Astrocyte of the cerebellum (primary cell): ENCODE results near the gene RUNX2.

Experiments
- DNase-seq: peaks from one replicate; pipeline ENCODE4 v3.0.0-alpha.2; 2011; ENCODE audit warnings: low read depth
- H3K4me3 ChIP-seq: 2 replicates; pipeline ENCODE4 v1.5.1; 2011; ENCODE audit warnings: mild to moderate bottlenecking, low read depth, low read length, moderate library complexity
- CTCF ChIP-seq: IDR thresholded peaks from 2 replicates; pipeline ENCODE4 v1.5.1; 2012; ENCODE audit warnings: low read length, low read depth, moderate library complexity, mild to moderate bottlenecking; ENCODE audit errors: missing control alignments
- in situ Hi-C: cut with HindIII; loops from 2 replicates; pipeline ENCODE4 v1.10.0; 2017; ENCODE audit warnings: low sequenced_read_pairs

The RUNX2 gene

GRCh38 chr6:45647341-45648261, 319.5 kb downstream of the RUNX2 start:
- no peak overlapping the region for H3K4me3 ChIP-seq
- in situ Hi-C loops = no loop called here
- DNase-seq = no peak
- no peak for TF ChIP-seq CTCF

- no peak for TF ChIP-seq CTCF
- in situ Hi-C loops = no loop called here
- H3K4me3 ChIP-seq = no peak overlapping the region
- no peak for DNase-seq
These were observed 320.1 kb downstream of the RUNX2 start for GRCh38 chr6:45648262-45648620.

DNA sequence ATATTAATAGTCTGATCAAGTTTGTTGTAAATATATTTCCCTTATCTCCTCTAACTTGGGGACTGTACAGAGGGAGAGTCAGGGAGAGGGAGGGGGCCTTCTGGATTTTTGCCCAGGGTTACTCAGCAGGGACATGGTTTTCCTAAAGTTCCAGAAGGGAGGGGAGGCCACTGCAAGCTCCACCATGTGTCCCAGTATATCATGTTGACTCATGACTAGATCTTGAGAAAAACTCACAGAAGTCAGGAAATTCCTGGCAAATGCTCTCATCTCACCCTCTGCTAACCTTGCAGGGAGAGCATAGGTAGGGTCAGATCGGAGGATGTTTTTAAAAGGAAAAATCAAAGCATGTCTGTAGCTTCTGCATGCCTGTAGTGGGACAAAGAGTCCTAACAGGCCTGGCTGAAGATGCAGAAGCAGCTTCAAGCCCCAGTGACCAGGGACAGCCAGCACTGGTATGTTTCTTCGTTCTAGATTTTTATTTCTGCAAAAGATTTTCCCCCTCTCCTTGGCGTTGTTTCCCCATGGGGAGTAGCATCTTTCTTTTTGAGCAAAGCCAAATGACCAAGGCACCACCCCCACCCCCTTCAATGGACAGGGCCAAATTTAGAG, 322.5 kb downstream of the RUNX2 start:
- peak; percentile 64 for DNase-seq
- no peak overlapping the region for H3K4me3 ChIP-seq
- no peak for TF ChIP-seq CTCF
- in situ Hi-C loops = no loop called here

GRCh38 chr6:45651301-45651700, 323.2 kb downstream of the RUNX2 start:
- H3K4me3 ChIP-seq = no peak overlapping the region
- no peak for TF ChIP-seq CTCF
- DNase-seq = no peak
- in situ Hi-C loops = no loop called here

- in situ Hi-C loops = no loop called here
These were observed 324.3 kb downstream of the RUNX2 start for GRCh38 chr6:45652416-45652815.

More at GRCh38 chr6:45652416-45652815, 324.3 kb downstream of the RUNX2 start:
- no peak for DNase-seq
- no peak for TF ChIP-seq CTCF
- no peak overlapping the region for H3K4me3 ChIP-seq
